Activated T-helper 2 cell treated with anti-CD3 and anti-CD28 coated beads, Interferon-gamma antibody, Interleukin-2, Interleukin-4, amounts not matched to agents 10 μg/mL and 5 μg/mL and 100 μg/mL, durations not matched to agents 14 hours and 24 hours and 36 hours (primary cell): ENCODE measurements around the gene SLC25A18. TPM values are rescaled to one million over a fixed set of nuclear protein-coding genes. Genes with fewer than 3 reads are reported as not detected.
"Not testable (repeated sequence)": the region's sequence is repeated elsewhere in the genome, so short reads cannot be mapped to it uniquely, and the experiment has no call there.

Experiments used
- DNase-seq: peaks from one replicate; pipeline ENCODE4 v3.0.0; 2021; ENCODE audit warnings: low spot score
- H3K27ac Mint-ChIP-seq: one replicate; pipeline ENCODE4 v1.8.0; 2021; ENCODE audit warnings: mixed read lengths
- H3K27me3 Mint-ChIP-seq: one replicate; pipeline ENCODE4 v1.8.0; 2021; ENCODE audit warnings: low read depth, mixed read lengths
- H3K36me3 Mint-ChIP-seq: one replicate; pipeline ENCODE4 v1.8.0; 2021; ENCODE audit warnings: low read depth, mixed read lengths
- H3K4me1 Mint-ChIP-seq: one replicate; pipeline ENCODE4 v1.8.0; 2021; ENCODE audit warnings: low read depth, mixed read lengths
- H3K4me3 Mint-ChIP-seq: one replicate; pipeline ENCODE4 v1.8.0; 2021; ENCODE audit warnings: low read depth, mild to moderate bottlenecking, moderate library complexity, mixed read lengths
- H3K9me3 Mint-ChIP-seq: one replicate; pipeline ENCODE4 v1.8.0; 2021; ENCODE audit warnings: mixed read lengths
- intact Hi-C: fragments of 100-400 bp; cut with micrococcal nuclease; formaldehyde crosslinking; loops from one replicate; pipeline ENCODE4 v1.15.1; 2023
- total RNA-seq: library from RNA; stranded (reverse); gene quantifications from 2 replicates; pipeline ENCODE4 v1.2.3, GENCODE V29; 2022

SLC25A18 gene, protein sequence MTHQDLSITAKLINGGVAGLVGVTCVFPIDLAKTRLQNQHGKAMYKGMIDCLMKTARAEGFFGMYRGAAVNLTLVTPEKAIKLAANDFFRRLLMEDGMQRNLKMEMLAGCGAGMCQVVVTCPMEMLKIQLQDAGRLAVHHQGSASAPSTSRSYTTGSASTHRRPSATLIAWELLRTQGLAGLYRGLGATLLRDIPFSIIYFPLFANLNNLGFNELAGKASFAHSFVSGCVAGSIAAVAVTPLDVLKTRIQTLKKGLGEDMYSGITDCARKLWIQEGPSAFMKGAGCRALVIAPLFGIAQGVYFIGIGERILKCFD
- not detected in 2 replicates for total RNA-seq

DNA sequence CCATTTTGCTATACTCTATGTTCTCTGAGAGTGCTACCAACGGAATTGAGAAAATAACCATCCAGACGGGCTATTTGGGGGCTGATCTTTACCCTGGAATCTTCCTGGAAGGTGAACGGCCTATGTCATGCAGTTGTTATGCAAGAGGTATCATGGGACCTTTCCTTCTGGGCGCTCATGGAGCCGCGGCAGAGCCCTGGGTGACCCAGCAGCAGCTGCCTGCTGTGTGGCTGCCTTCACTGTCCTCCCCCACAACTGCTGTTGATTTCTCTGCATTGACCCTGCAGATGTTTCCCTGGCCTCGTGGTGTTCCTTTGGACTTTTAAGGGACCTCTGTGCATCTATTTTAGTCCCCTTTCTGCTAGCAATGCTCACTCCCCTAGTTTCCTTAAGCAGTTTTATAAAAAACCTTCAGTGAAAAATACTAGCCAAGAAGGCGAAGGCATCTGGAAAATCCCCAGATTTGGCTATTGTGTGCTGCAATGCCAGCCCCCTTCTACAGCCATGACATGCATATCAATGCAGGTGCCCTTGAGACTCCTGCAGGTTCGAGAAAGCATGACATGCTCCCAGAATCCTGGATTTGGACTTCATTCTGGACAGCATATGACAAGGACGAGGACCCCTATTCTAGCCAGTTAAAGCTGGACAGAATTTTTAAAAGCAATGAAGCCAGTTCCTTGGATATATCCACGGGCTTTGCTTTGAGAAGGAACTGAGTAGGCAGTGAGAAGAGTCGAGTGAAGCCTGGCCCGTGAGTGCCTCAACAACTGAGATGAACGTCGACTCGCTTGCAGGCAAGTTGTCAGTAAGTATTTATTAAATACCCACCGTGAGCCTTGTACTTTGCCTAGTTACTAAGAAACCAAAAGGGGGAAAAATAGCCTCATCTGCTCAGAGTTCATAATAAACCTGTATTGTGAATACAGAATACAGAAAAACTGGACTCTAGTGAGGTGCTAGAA, at the start of gene SLC25A18:
Gene SLC25A18, plus strand, starts transcription at position 593 of the 965 bp plus-strand sequence. CDS start 16,447 bp downstream, outside the sequence.
- Mint-ChIP-seq H3K36me3 (no peaks in the 10 kb centered on the region), H3K9me3 (no peaks in the 10 kb centered on the region), H3K4me1 (no peaks in the 10 kb centered on the region), H3K27ac (no peak within 1 kb of the TSS), H3K27me3 (peaks cover 4% of the 10 kb centered on the region), H3K4me3 (no peak within 1 kb of the TSS)
- intact Hi-C loops = no loop called here
- DNase-seq = no peak

DNA sequence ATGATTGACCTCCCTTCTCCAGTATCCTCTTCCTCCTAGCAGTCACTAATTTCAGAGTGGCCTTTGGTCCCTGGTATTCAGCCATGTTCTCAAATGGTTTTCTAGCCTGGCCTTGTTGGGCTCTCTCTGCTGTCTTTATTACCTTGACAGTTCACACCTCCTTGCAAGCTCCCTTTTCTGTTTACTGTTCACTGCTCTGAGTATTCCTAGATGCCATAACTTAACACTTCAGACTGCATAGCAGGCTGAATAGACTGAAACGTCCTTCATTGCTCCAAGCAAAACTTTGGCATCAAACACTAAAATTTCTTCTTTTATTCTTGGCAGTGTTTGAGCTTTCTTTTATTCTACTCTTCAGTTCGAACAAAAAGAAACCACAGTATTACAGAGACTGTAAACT, 49.7 kb upstream of the SLC25A18 start:
- DNase-seq = no peak
- H3K27ac Mint-ChIP-seq = no peak overlapping the region
- H3K27me3 Mint-ChIP-seq = peaks cover 8% of the 10 kb centered on the region
- no peaks in the 10 kb centered on the region for H3K4me1 Mint-ChIP-seq
- no peaks in the 10 kb centered on the region for H3K9me3 Mint-ChIP-seq
- intact Hi-C loops = no loop called here
- no peak overlapping the region for H3K4me3 Mint-ChIP-seq
- H3K36me3 Mint-ChIP-seq = no peaks in the 10 kb centered on the region

DNA sequence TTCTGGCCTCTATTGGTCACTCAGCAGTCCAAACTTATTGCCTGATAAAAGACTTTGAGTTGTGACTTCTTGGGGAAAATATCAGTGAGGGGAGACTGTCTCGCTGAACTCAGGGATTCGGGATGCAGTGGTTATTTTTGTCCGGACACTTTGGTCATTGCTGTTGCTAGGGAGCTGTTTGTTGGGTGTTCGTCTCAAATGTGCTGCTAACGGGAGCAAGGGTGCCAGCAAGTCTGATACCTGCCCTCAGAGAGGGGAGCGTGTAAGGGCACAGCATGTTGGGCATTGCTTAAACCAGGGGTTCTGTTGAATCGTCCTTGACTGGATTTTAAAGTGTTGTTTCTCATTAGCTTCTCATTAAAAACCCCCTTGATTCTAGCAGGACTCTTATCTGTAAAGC, 49.2 kb upstream of the SLC25A18 start:
- H3K27me3 Mint-ChIP-seq = peaks cover 11% of the 10 kb centered on the region
- DNase-seq = no peak
- no peaks in the 10 kb centered on the region for H3K4me1 Mint-ChIP-seq
- H3K4me3 Mint-ChIP-seq = no peak overlapping the region
- no peak overlapping the region for H3K27ac Mint-ChIP-seq
- H3K36me3 Mint-ChIP-seq = no peaks in the 10 kb centered on the region
- intact Hi-C loops = no loop called here
- no peaks in the 10 kb centered on the region for H3K9me3 Mint-ChIP-seq

DNA sequence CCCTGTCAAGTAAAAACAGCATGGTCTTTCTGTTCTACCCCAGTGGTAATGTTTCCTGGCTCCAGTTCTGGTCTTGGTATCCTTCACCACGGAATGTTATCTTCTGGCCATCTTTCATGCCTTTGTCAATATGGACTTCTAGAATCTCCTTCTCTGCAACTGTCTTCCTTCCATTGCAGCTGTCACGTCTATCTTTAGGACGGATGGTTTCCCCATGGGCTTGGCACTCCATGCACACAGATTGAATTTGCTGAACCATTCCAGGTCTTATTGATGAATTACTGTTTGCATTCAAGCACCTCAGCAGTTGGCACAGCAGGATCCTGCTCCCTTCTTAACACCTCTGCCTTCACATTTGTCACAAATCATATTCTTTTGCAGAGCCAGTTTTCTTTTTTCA, 44.9 kb upstream of the SLC25A18 start:
- H3K27me3 Mint-ChIP-seq = peaks cover 6% of the 10 kb centered on the region
- no peaks in the 10 kb centered on the region for H3K4me1 Mint-ChIP-seq
- no peak overlapping the region for H3K4me3 Mint-ChIP-seq
- DNase-seq = no peak
- H3K36me3 Mint-ChIP-seq = no peaks in the 10 kb centered on the region
- intact Hi-C loops = no loop called here
- H3K9me3 Mint-ChIP-seq = no peaks in the 10 kb centered on the region
- no peak overlapping the region for H3K27ac Mint-ChIP-seq

DNA sequence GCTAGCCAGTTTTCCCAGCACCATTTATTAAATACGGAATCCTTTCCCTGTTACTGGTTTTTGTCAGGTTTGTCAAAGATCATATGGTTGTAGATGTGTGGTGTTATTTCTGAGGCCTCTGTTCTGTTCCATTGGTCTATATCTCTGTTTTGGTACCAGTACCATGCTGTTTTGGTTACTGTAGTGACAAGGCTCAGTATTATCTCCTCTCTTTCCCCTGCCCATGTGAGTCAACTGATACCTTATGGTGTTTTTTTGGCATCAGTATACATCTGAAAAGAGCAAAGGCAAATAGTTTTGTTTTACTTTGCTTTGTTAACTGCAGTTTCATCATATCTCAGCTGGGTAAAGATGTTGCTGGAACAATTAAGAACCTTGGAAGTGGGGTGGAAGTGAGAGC, 41.3 kb upstream of the SLC25A18 start:
- H3K4me1 Mint-ChIP-seq, H3K4me3 Mint-ChIP-seq, H3K36me3 Mint-ChIP-seq, H3K27me3 Mint-ChIP-seq, H3K9me3 Mint-ChIP-seq, H3K27ac Mint-ChIP-seq, intact Hi-C loops, DNase-seq: not testable (repeated sequence)

DNA sequence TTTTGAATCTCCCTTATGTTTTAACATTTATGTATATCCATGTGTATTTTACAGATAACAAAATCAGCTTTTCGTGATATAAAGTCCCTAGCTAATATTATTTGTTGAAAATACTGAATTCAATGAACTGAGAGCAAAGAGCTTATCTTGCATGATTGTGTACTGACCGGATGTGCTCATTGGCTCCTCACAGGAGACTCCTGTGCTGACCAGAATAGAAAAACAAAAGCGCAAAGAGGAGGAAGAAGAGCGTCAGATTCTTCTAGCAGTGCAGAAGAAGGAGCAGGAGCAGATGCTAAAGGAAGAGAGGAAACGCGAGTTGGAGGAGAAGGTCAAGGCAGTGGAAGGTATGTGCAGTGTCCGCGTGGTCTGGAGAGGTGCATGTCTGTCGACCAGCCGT, 39.4 kb upstream of the SLC25A18 start:
- Mint-ChIP-seq H3K4me1 (peaks cover 3% of the 10 kb centered on the region), H3K36me3 (no peaks in the 10 kb centered on the region), H3K27me3 (peaks cover 13% of the 10 kb centered on the region), H3K9me3 (no peaks in the 10 kb centered on the region), H3K4me3 (no peak overlapping the region), H3K27ac (no peak overlapping the region)
- intact Hi-C loops = no loop called here
- no peak for DNase-seq

DNA sequence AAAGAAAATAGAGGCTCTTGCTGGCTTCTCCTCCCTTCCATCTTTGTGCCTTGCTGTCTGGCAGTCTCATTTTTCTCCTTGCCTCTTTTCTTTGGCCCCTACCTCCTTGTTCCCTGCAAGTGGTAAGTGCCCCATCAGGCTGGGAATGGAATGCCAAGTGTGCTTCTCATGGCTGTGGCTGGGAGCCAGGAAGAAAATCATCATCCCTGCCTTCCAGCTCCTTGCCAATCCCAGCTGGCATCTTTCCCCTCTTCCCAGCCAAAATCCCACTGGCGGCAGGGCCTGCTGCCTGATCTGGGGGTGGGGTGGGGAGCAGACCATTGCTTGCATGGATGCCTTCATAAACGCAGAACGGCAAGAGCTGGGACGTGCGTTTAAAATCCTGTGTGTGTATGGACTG, 27.0 kb upstream of the SLC25A18 start:
- Mint-ChIP-seq H3K36me3 (no peaks in the 10 kb centered on the region), H3K27ac (no peak overlapping the region), H3K27me3 (peaks cover 4% of the 10 kb centered on the region), H3K9me3 (no peaks in the 10 kb centered on the region), H3K4me1 (no peaks in the 10 kb centered on the region), H3K4me3 (no peak overlapping the region)
- DNase-seq = no peak
- intact Hi-C loops = no loop called here

DNA sequence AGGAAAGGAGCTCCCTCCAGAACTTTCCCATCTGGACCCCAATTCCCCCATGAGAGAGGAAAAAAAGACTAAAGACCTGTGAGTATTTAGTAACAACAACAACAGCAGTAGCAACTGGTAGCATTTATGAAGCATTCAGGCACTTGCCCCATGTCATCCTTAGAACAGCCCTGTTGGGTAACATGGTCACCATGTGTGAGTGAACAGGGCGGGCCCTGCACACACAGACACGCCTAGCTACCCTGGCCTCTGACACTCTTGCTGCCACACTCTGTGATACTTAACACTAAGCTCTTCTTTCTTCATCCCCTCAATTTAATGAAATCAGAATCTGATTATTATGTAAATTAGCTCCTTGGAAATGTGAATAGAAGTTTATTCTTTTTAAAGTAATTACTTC, 26.1 kb upstream of the SLC25A18 start:
- DNase-seq = no peak
- Mint-ChIP-seq H3K4me3 (no peak overlapping the region), H3K27ac (no peak overlapping the region), H3K4me1 (no peaks in the 10 kb centered on the region), H3K27me3 (peaks cover 4% of the 10 kb centered on the region), H3K36me3 (no peaks in the 10 kb centered on the region), H3K9me3 (no peaks in the 10 kb centered on the region)
- intact Hi-C loops = no loop called here

DNA sequence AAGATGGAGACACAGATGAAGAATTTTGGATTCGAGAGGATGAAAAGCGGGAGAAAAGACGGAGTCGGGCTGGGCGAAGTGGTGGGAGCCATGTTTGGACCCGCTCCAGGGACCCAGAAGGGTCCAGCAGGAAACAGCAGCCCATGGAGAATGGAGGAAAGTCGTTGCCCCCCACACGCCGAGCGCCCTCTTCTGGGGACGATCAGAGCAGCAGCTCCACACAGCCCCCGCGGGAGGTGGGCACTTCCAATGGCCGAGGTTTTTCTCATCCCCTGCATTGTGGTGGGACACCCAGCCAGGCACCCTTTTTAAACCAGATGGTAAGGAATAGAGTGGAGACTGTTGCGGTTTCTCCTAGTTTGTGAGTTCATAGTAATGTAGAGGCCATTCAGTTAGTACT, 22.8 kb upstream of the SLC25A18 start:
- H3K4me1 Mint-ChIP-seq = no peaks in the 10 kb centered on the region
- no peak for DNase-seq
- H3K36me3 Mint-ChIP-seq = no peaks in the 10 kb centered on the region
- no peak overlapping the region for H3K4me3 Mint-ChIP-seq
- H3K27me3 Mint-ChIP-seq = peaks cover 4% of the 10 kb centered on the region
- intact Hi-C loops = no loop called here
- H3K9me3 Mint-ChIP-seq = no peaks in the 10 kb centered on the region
- no peak overlapping the region for H3K27ac Mint-ChIP-seq

DNA sequence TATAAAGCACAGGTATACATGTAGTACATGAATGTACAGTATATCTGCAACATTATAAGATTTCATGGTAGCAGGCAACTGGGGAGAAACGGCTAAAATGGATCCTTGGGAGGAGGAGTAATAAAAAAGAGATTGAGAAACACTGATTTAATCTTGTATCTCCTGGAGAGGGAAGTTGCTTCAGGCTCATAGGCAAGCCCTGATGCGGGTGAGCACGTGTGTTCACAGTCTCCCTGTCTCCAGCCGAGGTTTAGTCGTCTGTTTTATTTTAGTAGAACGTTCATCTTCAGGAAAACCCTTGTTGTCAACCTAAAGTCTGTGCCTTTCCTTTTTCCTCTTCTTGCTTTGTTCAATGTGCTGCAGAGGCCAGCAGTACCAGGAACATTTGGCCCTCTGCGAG, 21.8 kb upstream of the SLC25A18 start:
- Mint-ChIP-seq H3K9me3 (no peaks in the 10 kb centered on the region), H3K4me3 (no peak overlapping the region), H3K36me3 (no peaks in the 10 kb centered on the region), H3K27me3 (peaks cover 4% of the 10 kb centered on the region), H3K27ac (no peak overlapping the region), H3K4me1 (no peaks in the 10 kb centered on the region)
- DNase-seq = no peak
- intact Hi-C loops = no loop called here

DNA sequence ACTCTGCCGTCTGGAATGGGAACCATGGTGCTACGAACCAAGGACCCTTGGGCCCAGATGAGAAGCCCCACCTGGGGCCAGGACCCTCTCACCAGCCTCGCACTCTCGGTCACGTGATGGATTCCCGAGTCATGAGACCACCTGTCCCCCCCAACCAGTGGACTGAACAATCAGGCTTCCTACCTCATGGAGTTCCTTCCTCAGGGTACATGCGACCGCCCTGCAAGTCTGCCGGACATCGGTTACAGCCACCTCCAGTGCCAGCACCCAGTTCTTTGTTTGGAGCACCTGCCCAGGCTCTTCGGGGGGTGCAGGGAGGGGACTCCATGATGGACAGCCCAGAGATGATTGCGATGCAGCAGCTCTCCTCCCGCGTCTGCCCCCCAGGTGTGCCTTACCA, 20.8 kb upstream of the SLC25A18 start:
- Mint-ChIP-seq H3K9me3 (no peaks in the 10 kb centered on the region), H3K36me3 (no peaks in the 10 kb centered on the region), H3K27me3 (no peaks in the 10 kb centered on the region), H3K27ac (no peak overlapping the region), H3K4me1 (no peaks in the 10 kb centered on the region), H3K4me3 (no peak overlapping the region)
- DNase-seq = no peak
- intact Hi-C loops = no loop called here

DNA sequence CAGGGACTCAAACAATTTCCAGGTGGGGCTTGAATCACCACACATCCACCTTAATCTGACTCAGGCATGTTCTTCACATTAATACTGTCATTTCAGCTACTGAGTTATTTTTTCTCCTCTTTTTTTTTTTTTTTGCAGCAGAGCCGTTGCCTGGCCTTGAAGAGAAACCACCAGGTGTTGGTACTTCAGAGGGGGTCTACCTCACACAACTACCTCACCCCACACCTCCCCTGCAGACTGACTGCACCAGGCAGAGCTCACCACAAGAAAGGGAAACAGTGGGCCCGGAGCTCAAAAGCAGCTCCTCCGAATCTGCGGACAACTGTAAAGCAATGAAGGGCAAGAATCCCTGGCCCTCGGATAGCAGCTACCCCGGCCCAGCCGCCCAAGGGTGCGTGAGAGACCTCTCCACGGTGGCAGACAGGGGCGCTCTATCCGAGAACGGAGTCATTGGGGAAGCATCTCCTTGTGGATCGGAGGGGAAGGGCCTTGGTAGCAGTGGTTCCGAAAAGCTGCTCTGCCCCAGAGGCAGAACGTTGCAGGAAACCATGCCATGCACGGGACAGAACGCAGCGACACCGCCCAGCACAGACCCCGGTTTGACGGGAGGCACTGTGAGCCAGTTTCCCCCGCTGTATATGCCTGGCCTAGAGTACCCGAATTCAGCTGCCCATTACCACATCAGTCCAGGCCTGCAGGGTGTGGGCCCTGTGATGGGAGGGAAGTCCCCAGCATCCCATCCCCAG, 15.1 kb upstream of the SLC25A18 start:
- Mint-ChIP-seq H3K27ac (no peak overlapping the region), H3K27me3 (no peaks in the 10 kb centered on the region), H3K4me1 (no peaks in the 10 kb centered on the region), H3K36me3 (no peaks in the 10 kb centered on the region), H3K4me3 (no peak overlapping the region), H3K9me3 (no peaks in the 10 kb centered on the region)
- intact Hi-C loops = no loop called here
- no peak for DNase-seq

DNA sequence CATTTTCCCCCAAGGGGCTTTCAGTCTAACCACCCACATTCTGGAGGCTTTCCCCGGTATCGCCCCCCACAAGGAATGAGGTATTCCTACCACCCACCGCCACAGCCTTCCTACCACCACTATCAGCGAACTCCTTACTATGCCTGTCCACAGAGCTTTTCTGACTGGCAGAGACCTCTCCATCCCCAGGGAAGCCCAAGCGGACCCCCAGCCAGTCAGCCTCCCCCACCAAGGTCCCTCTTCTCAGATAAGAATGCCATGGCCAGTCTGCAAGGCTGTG, 14.6 kb upstream of the SLC25A18 start:
- H3K27me3 Mint-ChIP-seq = no peaks in the 10 kb centered on the region
- no peak for DNase-seq
- no peaks in the 10 kb centered on the region for H3K4me1 Mint-ChIP-seq
- H3K9me3 Mint-ChIP-seq = no peaks in the 10 kb centered on the region
- no peak overlapping the region for H3K4me3 Mint-ChIP-seq
- H3K36me3 Mint-ChIP-seq = no peaks in the 10 kb centered on the region
- H3K27ac Mint-ChIP-seq = no peak overlapping the region
- intact Hi-C loops = no loop called here
